Measurements from ENCODE around the gene UNC79. TPM values are rescaled to one million over a fixed set of nuclear protein-coding genes. Genes with fewer than 3 reads are reported as not detected.

Gene UNC79
- total RNA-seq, 2 donors from 2014 or later, result 6.0 to 14.4 TPM

DNA sequence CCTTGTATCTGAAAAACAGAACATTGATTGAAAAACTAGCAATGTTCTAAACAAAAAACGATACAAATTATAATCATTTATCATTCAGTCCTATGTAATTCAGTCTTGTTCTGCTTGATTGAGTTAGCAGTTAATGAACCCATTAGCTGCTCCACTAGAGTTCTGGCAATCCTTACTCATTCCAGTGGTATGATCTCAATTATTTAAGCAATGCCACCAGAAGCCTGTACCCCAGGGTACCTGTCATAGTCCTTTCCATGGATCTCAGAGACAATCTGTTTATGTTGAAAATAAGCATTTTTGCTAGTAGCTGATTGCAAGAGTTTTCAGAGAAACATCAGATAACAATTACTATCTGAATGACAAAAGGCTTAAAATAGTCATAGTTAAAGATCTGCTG is 115.9 kb downstream of the UNC79 start:
- Histone ChIP-seq H3K27ac (ENCODE audit: low read depth, low read length) (no peak overlapping the region), H3K36me3 (ENCODE audit: control insufficient read depth, insufficient read depth, low read length) (no peaks in the 10 kb centered on the region), H3K9ac (ENCODE audit: extremely low read depth, low read length, poor library complexity, severe bottlenecking) (no peak overlapping the region), H3K4me3 (ENCODE audit: low read length) (no peak overlapping the region), H3K4me1 (ENCODE audit: control insufficient read depth, insufficient read depth, low read length) (no peaks in the 10 kb centered on the region), H3K27me3 (ENCODE audit: control insufficient read depth, insufficient read depth, low read length, poor library complexity, severe bottlenecking) (no peaks in the 10 kb centered on the region), H3K9me3 (ENCODE audit: control insufficient read depth, low read length) (no peaks in the 10 kb centered on the region)
- 100% methylated on average over 1 of the region's 1 CpG; no CpG with 5 or more reads in 1 of the 2 experiments for WGBS, 2 experiments (ENCODE audit: insufficient coverage in 1 of 2, insufficient read length in 1 of 2)
- Mint-ChIP-seq H3K36me3 (ENCODE audit: low read depth) (no peaks in the 10 kb centered on the region), H3K4me1 (no peaks in the 10 kb centered on the region), H3K27ac (no peak overlapping the region), H3K27me3 (ENCODE audit: insufficient read depth) (no peaks in the 10 kb centered on the region), H3K4me3 (no peak overlapping the region), H3K9me3 (no peaks in the 10 kb centered on the region)
- TF ChIP-seq, protein P1, sequence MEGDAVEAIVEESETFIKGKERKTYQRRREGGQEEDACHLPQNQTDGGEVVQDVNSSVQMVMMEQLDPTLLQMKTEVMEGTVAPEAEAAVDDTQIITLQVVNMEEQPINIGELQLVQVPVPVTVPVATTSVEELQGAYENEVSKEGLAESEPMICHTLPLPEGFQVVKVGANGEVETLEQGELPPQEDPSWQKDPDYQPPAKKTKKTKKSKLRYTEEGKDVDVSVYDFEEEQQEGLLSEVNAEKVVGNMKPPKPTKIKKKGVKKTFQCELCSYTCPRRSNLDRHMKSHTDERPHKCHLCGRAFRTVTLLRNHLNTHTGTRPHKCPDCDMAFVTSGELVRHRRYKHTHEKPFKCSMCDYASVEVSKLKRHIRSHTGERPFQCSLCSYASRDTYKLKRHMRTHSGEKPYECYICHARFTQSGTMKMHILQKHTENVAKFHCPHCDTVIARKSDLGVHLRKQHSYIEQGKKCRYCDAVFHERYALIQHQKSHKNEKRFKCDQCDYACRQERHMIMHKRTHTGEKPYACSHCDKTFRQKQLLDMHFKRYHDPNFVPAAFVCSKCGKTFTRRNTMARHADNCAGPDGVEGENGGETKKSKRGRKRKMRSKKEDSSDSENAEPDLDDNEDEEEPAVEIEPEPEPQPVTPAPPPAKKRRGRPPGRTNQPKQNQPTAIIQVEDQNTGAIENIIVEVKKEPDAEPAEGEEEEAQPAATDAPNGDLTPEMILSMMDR (conservative IDR thresholded peaks at IDR 0.05), result no peak
- no peak for DNase-seq

DNA sequence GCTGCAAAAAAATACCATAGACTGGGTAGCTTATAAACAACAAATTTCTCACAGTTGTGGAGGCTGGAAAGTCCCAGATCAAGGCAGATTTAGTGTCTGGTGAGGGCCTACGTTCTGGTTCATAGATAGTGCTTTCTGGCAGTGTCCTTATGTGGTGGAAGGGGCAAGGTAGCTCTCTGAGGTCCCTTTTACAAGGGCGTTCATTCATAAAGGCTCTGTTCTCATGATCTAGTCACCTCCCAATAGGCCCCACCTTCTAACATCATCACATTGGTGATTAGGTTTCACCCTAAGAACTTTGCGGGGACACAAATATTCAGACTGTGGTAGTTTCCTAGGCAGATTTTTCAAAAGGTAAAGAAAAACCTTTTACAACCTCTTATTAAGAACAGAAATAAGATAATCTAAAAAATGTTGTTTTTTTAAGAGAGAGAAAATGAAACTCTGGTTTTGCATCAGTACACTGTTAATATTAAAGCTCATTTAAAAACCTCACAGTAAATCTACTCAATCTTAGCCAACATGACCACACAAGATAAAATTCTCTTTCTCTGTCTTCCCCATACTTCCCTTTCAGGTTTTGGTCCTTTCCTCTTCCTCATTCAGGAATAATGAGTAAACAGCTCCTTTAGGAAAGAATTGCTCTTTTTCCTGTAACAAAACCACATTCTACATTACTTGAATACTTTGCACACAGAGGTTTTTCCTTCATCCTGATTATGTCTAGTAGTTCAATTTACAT is 117.5 kb downstream of the UNC79 start:
- Histone ChIP-seq H3K4me1 (ENCODE audit: control insufficient read depth, insufficient read depth, low read length) (no peaks in the 10 kb centered on the region), H3K27ac (ENCODE audit: low read depth, low read length) (no peak overlapping the region), H3K27me3 (ENCODE audit: control insufficient read depth, insufficient read depth, low read length, poor library complexity, severe bottlenecking) (no peaks in the 10 kb centered on the region), H3K4me3 (ENCODE audit: low read length) (no peak overlapping the region), H3K9ac (ENCODE audit: extremely low read depth, low read length, poor library complexity, severe bottlenecking) (no peak overlapping the region), H3K9me3 (ENCODE audit: control insufficient read depth, low read length) (no peaks in the 10 kb centered on the region), H3K36me3 (ENCODE audit: control insufficient read depth, insufficient read depth, low read length) (no peaks in the 10 kb centered on the region)
- TF ChIP-seq, protein P1 (conservative IDR thresholded peaks at IDR 0.05), result no peak
- no peak overlapping the region for H3K4me3 Mint-ChIP-seq
- no peaks in the 10 kb centered on the region for H3K27me3 Mint-ChIP-seq (ENCODE audit: insufficient read depth)
- no peaks in the 10 kb centered on the region for H3K9me3 Mint-ChIP-seq
- no peaks in the 10 kb centered on the region for H3K36me3 Mint-ChIP-seq (ENCODE audit: low read depth)
- H3K27ac Mint-ChIP-seq, result no peak overlapping the region
- no peaks in the 10 kb centered on the region for H3K4me1 Mint-ChIP-seq
- no peak for DNase-seq
- WGBS, 2 experiments (ENCODE audit: insufficient coverage in 1 of 2, insufficient read length in 1 of 2), result 83 to 87% methylated on average over 1 to 3 of the region's 3 CpGs

DNA sequence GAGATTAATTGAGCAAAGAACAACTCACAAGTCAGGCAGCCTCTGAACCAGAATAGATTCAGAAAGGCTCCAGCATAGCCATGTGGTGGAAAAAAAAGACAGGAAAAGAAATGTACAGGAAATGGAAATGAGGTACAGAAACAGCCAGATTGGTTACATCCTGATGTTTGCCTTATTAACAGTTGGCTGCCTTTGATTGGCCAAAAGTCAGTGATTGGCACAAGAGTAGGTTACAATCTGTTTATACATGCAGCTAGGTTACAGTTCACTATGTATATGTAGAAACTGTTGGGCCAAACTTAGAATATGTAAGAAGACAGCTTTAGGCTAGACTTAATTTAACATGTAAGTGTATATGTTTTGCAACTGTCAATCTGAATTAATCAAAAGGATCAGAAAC is 118.9 kb downstream of the UNC79 start:
- no peaks in the 10 kb centered on the region for H3K27me3 ChIP-seq (ENCODE audit: control insufficient read depth, insufficient read depth, low read length, poor library complexity, severe bottlenecking)
- DNase-seq, result no peak
- peaks cover under 1% of the 10 kb centered on the region for H3K9me3 ChIP-seq (ENCODE audit: control insufficient read depth, low read length)
- Mint-ChIP-seq H3K27ac (no peak overlapping the region), H3K36me3 (ENCODE audit: low read depth) (no peaks in the 10 kb centered on the region), H3K4me1 (no peaks in the 10 kb centered on the region), H3K27me3 (ENCODE audit: insufficient read depth) (no peaks in the 10 kb centered on the region), H3K9me3 (peaks cover 3% of the 10 kb centered on the region), H3K4me3 (no peak overlapping the region)
- H3K36me3 ChIP-seq (ENCODE audit: control insufficient read depth, insufficient read depth, low read length), result no peaks in the 10 kb centered on the region
- H3K4me3 ChIP-seq (ENCODE audit: low read length), result no peak overlapping the region
- H3K9ac ChIP-seq (ENCODE audit: extremely low read depth, low read length, poor library complexity, severe bottlenecking), result no peak overlapping the region
- H3K4me1 ChIP-seq (ENCODE audit: control insufficient read depth, insufficient read depth, low read length), result no peaks in the 10 kb centered on the region
- TF ChIP-seq, protein P1 (conservative IDR thresholded peaks at IDR 0.05), result no peak
- H3K27ac ChIP-seq (ENCODE audit: low read depth, low read length), result no peak overlapping the region
